OCI-M2 (cell line): Measurements from ENCODE around the gene ROM1.
"Not testable (repeated sequence)": the region's sequence is repeated elsewhere in the genome, so short reads cannot be mapped to it uniquely, and the experiment has no call there.

Source experiments
- DNase-seq: peaks from one replicate; lab custom pipeline; 2025; ENCODE audit not compliant: unreplicated experiment; lab: John Stamatoyannopoulos, UW

The ROM1 gene

DNA sequence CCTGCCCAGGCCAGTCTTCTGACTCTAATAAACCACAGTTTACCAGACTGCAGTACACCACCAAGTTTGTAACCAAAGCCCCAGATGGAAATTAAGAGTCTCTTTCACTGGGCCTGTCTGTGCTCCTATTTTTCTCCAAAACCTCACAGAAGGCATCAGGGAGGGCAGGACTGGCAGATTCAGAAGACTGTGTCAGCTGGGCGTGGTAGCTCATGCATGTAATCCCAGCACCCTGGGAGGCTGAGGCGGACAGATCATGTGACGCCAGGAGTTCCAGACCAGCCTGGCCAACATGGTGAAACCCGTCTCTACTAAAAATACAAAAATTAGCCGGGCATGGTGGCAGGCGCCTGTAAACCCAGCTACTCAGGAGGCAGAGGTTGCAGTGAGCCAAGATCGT lies 27.7 kb upstream of the ROM1 start:
- DNase-seq = not testable (repeated sequence)

DNA sequence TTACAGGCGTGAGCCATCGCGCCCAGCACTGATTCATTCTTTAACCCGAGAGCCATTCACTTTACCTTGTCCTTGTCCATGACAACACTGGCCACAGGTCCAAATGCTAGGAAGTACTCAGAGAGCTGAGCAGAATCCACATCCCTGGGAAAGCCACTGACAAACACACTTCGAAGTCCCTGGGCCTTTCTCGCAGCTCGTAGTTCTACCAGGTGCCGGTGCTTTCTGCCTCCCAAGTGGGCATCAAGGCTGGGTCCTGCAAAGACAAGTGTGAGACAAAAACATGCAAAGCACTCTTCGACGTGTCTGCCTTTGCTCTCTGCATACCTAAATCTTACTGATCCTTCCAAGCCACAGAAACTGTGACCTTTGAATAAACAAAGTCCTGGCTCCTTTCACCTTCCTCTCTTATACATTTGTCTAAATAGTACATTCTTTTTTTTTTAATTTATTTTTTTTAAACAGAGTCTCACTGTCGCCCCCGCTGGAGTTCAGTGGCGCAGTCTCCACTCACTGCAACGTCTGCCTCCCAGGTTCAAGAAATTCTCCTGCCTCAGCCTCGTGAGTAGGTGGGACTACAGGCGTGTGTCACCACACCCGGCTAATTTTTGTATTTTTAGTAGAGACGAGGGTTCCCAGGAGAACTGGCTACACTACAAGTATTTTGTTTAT lies 24.0 kb upstream of the ROM1 start:
- DNase-seq = no peak

DNA sequence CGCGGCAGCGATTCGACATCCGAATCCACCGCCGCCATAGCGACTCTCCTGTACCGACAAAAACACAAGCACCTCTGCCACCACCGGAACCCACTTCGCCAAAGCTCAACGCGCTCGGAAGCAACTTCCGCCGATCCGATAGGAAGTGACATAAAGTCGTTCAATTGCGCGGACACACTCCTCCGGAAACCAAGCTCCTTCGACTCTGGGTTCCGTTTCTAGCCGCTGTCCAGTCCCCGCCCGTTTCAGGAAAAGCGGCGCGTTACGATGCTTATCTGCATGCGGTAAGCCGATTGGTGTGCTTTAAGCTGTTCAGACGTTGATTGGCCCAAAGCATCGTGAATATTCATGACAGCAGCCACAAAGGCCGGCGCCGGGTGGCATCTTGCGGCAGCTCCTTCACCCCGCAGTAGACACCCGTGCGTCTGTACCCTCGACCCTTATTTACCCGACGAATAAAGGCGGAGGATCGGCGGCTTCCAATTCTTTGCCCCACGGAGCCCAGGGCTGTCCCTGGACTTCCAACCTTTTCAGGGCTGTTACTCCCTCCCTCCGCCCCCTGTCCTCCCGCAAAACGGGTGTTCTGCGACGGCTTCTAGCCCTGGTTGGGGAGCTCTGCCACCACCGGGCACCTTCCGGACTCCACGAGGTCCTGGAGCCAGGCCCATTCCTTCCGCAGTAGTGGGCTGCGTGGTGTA lies 21.5 kb upstream of the ROM1 start, which contains the start of gene TUT1:
TSS of gene TUT1 (minus strand) at position 76 of the 698 bp plus-strand sequence. CDS start at position 38, 38 bp downstream.
- DNase-seq = peak; percentile 86

DNA sequence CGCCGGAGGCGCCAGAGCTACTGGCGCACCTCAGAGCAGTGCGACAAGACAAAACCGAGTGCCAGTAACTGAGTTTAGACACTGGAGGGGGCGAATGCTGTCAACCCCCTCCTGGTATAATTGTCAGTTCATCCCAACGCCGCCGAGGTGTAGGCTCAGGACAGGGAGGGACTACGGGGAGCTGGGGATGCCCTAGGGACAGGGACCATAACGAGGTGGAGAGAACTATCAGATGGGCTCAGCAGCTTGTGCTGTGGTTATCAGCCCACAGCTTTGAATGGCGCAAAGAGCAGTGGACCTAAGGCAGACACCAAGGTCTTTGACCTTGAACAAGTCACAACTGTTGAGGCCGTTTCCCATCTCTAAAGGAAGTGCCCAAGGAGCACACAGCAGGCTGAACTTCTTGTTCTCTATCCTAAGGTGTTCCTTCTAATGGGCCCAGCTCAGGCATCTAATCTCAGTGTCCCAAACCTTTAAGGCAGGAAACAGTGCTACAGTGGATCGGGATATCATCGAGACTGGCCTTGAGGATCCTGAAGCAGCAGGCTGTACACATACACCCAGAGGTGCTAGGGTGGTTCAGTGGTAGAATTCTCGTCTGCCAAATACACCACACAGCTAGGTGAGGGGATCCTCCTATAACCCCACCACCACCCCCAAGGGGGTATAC lies 20.8 kb upstream of the ROM1 start:
- no peak for DNase-seq

DNA sequence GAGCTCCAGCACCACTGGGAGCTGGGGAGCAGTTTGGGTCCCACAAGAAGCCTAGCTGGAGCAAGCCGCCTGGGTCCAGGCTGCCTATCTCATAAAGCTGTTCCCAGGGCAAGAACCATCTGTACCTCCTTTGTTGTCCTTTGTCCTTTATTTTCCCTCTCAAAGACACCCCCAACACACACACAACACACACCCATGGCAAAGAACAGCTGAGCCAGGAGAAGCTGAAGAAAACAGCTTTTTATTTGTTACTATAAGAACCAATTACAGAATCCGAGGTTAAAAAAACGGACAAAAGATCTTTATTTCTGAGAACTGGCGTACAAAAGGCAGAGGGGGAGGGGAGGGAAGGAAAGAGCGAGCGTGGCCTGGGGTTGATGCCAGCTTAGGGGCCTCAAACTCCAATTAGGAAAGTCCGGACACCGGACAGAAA lies 20.1 kb upstream of the ROM1 start:
- no peak for DNase-seq

DNA sequence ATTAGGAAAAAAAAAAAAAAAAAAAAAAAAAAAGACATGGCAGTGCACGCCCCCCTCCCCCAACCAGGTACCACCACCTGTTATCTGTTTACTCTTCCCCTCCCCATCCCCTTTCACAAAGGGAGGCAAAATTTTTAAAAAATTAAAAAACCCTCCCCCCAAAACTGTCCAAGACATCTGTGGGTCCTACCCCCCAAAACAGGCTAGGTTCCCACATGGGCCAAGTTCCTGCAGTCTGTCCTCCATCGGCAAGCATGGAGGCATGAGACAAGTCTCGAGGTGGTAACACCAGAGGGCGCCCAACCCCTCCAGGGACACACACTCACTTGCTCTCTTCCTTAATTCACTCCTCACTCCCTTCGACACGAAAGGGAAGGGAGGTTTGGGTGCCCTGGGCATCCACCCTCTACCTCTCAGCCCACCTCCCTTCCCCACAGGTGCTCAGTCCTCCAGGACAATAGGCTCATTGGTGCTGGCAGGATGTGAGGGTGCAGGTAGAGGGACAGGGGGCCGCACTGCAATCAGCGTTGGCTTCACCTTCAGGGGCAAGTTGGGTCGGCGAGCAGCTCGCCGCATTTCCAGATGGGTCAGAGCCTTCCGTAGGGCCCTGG lies 19.5 kb upstream of the ROM1 start:
- no peak for DNase-seq

DNA sequence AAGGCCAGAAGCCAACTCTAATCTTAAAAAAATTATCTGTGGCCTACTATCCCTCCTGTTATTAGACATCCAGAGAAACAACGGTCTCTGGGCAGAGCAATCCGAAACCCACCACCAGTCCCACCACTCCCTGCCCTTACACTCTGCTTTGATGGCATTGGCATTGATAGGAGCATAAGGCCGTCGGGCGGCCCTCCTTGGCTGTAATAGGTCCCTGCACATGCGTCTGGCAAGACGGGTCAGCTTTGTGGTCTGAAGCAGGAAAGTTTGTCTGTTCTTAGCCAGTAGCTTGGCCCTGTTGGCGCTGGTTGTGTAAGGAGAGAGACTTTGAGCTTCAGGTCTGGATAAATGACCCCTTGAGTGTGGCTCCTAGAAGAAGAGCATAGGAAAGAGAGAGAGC lies 17.9 kb upstream of the ROM1 start:
- DNase-seq = no peak

DNA sequence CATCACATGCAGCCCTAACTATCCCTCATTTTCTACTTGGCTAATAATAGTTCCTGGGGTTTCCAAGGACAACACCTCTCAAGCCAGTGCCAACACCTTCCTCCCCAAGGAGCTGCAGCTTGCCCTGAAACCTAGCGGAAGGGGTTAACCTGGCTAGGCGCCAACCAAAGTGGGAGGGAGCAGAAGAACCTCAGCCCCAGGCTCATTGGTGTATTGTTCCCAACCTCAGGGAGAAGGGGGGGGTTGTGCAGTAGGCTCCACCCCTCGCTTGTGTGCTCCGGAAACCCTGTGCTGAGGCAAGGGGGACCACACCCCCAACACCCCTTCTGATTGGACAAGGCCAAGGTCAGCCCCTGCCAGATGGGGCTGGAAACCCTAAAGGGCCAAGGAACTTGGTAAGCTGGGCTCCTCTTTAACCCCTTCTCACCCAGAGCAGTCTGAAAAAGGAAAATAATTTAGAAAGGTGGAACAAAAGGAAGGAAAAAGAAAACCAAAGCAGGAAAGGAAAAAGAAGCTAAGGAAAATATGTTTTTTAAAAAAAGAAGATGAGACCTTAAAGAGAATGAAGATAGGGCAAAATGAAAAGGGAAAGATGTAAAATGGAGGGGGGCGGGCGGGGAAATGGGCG lies 13.9 kb upstream of the ROM1 start:
- DNase-seq = no peak

DNA sequence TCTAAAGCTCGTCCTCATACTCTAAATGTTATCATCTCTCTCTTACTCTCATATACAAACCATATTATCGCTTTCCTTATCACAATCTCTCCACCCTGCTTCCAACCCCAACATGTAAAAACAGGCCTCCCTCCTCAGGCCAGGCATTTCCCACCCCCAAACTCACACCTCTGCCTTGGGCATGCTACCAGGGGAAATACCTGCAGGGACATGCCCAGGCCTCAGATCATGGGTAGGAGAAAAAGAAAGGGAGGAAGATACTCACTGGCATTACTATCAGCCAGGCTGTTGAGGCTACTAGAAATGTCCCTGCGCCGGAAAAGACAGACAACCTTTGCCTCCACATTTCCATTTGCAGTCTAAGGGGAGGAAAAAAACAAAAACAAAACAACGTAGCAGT lies 13.2 kb upstream of the ROM1 start:
- DNase-seq = no peak

DNA sequence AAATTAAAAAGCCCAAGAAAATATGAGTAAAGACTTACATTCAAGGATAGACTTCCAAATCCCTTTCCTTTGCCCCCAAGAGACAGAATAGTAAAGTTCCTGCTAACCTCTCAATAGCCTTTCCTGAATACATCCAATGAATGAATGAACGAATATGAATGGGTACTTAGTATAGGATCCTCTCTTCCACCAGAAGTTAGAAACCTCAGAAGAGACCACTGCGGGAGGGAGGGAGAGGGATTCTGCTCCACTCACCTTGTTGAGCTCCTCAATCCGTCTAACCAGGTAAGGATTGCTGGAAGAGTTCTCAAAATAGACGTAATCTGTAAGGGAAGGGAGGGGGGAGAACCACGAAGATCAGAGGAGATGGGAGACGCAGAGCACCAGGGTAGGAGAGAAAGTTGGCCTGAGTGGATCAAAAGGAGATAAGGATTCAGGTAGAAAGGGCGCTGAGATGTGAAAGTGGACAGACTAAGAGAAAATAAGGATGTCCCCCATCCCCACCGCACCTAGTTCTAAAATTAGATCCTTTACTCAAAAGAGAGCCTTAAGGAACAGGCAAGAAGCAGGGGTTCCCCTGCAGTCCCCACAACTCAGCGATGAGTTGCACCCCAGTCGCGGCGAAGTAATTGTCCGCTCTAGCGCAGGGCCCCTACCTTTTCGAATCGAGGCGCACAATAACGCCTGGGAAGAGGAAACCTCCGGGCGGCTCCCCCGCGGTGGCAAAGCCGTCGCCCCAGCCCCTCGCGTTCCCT lies 12.5 kb upstream of the ROM1 start:
- no peak for DNase-seq

DNA sequence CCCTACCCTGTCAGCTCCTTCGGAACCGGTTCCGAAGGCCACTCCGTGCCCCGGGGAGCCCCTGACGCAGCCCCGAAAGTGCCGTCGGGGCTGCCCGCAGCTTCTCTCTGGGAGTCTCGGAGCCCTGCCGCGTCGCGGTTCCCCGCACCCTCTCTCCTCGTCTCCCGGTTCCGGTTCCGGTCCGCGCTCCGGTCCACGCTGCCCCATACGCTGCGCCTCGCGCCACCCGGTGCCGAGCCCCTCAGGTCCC lies 12.0 kb upstream of the ROM1 start:
- no peak for DNase-seq

DNA sequence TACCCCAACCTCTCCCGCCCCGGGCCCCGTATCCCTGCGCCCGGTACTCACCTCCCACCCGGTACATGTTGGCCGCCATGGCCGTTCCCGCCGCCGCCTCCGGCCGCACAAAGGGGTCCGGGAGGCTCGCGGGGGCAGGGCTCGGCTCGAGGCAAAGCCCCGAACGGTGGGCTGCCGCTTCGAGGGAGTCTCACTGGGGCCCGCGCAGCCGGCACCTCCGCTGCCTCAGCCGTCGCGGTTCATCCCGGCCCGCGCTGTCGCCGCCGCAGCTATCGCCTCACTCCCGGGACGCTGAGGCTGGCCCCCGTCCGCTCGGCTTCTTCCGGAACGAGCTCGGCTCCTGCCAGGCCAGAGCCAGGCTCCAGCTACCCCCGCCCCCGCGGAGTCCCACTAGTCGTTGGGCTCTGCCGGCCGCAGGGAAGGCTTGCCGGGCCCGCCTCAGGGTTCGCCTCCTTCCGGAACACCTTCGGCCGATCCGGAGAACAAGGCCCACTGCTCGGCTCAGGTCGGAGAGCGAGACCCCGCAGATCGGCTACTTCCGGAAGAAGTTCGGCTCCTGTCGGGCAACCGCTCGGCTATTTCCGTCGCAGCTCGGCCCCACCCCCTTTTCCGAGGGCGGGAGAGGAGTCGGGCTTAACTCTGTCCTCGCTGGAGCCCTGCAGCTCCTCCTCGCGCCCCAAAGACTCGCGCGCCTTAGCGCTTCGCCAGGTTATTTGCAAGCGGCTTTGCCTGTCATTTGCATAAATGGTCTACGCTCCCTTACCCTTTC lies 11.5 kb upstream of the ROM1 start, which contains the start of gene MTA2:
TSS of gene MTA2 (minus strand) at position 494 of the 769 bp plus-strand sequence. CDS start at position 79, 415 bp downstream.
- peak; percentile 87 for DNase-seq

DNA sequence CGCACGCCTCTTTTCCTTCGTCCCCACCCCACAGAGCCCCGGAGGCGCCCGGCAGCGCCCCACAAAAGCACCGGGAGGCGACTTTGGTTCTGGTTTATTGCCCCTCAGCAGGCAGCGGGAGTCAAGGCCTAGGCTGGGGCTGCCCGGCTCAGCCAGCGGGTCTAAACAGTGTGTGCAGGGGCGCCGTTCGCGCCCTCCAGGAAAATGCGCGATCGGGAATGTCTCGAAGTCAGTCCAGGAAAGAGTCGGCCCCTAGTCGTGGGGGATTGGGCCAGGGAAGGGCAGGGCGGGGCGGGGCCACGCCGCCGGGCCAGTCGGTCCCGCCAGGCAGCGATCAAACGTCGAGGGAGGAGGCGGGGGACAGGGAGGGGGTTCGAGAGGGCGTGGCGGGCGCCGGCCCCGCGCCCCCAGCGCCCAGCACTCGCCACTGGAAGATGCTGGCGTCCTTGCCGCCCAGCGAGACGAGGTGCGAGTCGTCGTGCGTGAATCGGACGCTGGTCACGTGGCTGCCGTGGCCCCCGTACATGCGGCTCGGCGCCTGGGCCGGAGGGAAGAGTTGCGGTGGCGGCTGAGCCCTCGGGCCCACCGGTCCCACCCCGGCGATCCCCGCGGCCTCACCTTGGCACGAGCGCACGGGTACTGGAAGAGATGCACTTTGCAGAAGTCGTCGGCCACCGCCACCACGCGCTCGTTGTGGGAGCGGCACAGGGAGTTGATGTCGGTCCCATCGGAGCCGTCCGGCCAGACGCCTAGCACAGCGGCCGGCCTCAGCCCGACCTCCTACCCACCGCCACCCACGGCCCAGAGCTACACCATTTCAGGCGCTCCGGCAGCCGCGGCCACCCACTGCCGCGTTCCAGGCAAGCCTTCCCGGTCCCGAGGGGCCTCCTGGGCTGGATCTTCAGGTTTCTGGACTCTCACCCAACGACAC lies 10.7 kb upstream of the ROM1 start:
- DNase-seq = no peak

DNA sequence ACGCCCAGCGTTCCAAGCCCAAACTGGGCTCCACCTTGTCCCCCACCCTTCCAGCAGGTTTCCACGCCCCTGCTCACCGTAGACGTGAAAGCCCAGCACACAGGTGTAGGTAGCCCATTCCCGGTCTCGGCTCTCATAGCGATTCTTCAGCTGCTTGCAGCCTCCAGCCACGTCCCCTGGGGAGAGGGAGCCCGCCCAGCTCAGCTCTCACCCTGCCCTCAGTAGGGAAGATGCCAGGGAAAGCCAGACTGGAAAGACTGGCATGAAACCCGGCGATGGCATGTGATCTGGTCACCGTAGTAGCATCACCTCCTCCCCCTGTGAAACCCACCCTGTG lies 10.0 kb upstream of the ROM1 start:
- DNase-seq = no peak

DNA sequence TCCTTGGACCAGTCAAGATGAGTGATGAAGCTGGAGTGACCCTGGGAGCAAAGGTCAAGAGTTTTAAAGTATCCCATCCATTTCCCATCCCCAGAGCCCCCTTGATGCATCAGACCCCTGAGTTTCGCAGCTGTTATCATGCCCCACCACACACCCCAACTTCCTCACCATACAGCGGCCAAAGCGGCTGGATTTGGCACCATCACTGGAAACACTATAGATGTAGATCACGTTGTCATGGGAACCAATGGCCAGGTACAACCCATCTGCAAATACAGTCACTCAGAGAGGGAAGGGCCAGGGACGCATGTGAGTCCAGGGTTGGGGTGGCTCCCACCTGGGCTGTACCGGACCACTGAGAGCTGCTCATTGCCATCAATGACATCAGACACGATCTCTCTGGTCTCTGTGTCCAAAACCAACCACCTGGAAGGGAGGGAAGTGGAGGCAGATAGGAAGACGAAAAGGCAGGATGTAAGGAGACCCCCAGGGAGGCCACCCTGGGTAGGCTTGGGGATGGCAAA lies 9.2 kb upstream of the ROM1 start:
- no peak for DNase-seq

DNA sequence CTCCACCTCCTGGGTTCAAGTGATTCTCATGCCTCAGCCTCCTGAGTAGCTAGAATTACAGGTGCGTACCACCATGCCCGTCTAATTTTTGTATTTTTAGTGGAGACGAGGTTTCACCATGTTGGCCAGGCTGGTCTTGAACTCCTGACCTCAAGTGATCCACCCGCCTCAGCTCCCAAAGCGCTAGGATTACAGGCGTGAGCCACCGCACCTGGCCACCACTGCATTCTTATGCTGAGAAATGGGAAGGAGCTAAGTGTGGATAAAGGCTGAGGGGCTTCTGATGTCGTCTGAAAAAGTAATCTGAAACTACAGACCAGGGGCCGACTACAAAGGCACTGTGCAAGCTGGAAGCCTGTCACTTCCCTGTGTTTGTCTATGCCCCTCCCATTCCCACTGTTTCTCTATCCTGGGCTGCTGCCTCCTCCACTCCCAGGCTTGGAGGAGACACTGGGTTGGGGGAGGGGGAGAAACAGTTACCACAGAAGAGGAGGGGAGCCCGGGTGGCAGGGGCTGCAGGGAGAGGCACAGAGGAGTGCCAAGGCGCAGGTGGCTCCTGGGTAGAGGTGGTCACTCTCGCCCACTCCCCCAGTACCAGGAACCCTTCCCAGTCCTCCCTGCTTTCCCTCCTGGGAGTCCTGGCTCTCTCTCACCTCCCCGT lies 8.5 kb upstream of the ROM1 start:
- DNase-seq = no peak

DNA sequence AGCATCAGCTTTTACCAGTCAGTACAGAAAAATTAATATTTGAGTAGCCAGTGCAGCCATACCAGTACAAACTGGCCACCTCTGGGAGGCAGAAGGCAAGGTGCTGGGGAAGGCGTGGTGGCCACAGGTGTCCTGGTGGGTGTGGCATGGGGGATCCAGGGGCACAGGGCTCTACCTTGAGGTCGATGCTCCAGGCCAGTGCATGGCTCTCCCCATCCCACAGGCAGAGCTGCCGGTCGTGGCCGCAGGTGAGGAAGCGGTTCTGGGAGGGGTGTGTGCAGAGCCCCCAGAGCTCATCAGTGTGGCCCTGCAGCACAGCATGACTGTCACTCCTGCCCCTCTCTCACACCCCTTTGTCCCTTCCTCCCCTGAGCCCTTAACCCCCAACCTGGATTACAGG lies 7.6 kb upstream of the ROM1 start:
- DNase-seq = no peak

DNA sequence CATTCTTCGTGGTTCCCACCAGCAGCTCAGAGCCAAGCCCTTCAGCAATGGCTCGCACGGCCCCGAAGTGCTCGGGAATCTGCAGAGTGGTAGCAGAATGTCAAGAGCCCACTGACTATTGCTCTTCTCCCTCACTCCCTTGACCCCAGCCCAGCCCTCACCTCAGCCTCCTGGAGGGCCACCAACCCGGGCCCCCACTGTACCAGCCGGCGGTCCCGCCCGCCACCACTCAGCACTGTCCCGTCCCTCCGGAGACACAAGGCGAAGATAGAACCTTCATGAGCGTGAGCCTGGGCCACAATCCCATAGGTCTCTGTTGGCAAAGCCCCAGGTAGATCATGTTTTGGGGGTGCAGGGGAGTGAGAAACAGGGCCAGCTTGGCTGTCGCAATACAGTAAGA lies 7.2 kb upstream of the ROM1 start:
- no peak for DNase-seq
